Neutrophil (primary cell): ENCODE data around the gene EGFL8.
"Not testable (repeated sequence)": the region's sequence is repeated elsewhere in the genome, so short reads cannot be mapped to it uniquely, and the experiment has no call there.

Experiments
- H3K27ac ChIP-seq: fragments of 200-600 bp; sonication (generic); 2 replicates; pipeline ENCODE4 v1.5.1; 2016; ENCODE audit warnings: mild to moderate bottlenecking, moderate library complexity
- H3K27me3 ChIP-seq: fragments of 200-600 bp; sonication (generic); 2 replicates; pipeline ENCODE4 v1.6.0; 2016; ENCODE audit warnings: mild to moderate bottlenecking
- H3K36me3 ChIP-seq: fragments of 200-600 bp; sonication (generic); 2 replicates; pipeline ENCODE4 v1.5.1; 2017
- H3K4me1 ChIP-seq, 2 experiments: fragments of 200-600 bp in 1 of 2; sonication (generic) in 1 of 2; 1 replicate in 1 of 2; 2 replicates in 1 of 2; pipeline versions ENCODE4 v1.5.1 to v1.6.1; 2013 to 2016; ENCODE audit warnings: low read depth in 1 of 2, low read length in 1 of 2, mild to moderate bottlenecking in 1 of 2, moderate library complexity in 1 of 2; ENCODE audit not compliant: control insufficient read depth in 1 of 2, insufficient read depth in 1 of 2
- H3K4me3 ChIP-seq, 2 experiments: fragments of 200-600 bp in 1 of 2; sonication (generic) in 1 of 2; 1 replicate in 1 of 2; 2 replicates in 1 of 2; pipeline ENCODE4 v1.5.1; 2013 to 2016; ENCODE audit warnings: low read depth in 1 of 2, low read length in 1 of 2, mild to moderate bottlenecking in 1 of 2, moderate library complexity in 1 of 2
- H3K9me3 ChIP-seq: fragments of 200-600 bp; sonication (generic); 2 replicates; pipeline ENCODE4 v1.5.1; 2016
- CTCF ChIP-seq: fragments of 200-600 bp; sonication (generic); IDR thresholded peaks from 2 replicates; pipeline ENCODE4 v1.5.1; 2016; ENCODE audit warnings: antibody characterized with exemption

EGFL8 gene

GRCh38 chr6:32210191-32210601 is 45.8 kb downstream of the EGFL8 start:
- Histone ChIP-seq H3K36me3 (no peaks in the 10 kb centered on the region), H3K9me3 (no peaks in the 10 kb centered on the region), H3K4me3 (no peak overlapping the region), H3K4me1 (no peaks in the 10 kb centered on the region), H3K27me3 (peaks cover 7% of the 10 kb centered on the region), H3K27ac (no peak overlapping the region)
- TF ChIP-seq CTCF: no peak

- not testable (repeated sequence) for H3K27ac ChIP-seq, H3K27me3 ChIP-seq, H3K4me1 ChIP-seq, H3K36me3 ChIP-seq, H3K9me3 ChIP-seq, H3K4me3 ChIP-seq
Observed at GRCh38 chr6:32211432-32211831, 47.0 kb downstream of the EGFL8 start.

DNA sequence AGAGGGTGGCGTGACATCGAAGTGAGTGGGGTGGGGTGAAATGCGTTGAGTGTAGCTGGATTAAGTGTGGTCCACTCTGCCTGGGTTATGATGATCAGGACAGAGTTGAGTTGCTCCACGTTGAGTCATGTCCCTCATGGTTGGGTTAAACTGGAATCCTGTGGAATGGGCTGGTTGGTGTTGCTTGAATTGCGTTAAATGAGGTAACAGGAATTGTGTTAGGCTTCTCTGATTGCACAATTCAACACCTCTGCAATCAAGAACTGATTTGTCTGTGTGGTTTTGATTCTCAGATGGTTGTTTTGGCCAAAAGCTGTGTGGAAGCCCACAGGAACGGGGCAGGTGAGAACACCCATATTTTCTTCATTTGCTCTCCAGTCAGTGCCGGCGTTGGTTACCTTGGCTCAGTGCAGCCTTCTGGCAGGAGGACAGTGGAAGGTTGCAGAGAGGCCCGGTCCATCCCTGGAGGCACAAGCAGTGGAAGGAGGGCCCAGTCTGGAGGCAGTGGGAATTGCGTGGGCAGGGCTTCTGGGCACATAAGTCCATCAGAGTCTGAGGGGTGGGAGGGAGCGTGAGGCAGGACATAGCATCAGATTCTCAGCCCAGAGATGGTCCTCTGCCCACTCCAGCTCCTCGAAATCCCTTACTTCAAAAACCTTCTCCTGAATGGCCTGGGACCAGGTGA is 47.8 kb downstream of the EGFL8 start:
- H3K36me3 ChIP-seq: no peaks in the 10 kb centered on the region
- no peaks in the 10 kb centered on the region for H3K9me3 ChIP-seq
- no peaks in the 10 kb centered on the region for H3K27me3 ChIP-seq
- no peak overlapping the region for H3K4me3 ChIP-seq
- H3K4me1 ChIP-seq: no peaks in the 10 kb centered on the region
- H3K27ac ChIP-seq: no peak overlapping the region
- TF ChIP-seq CTCF: no peak

DNA sequence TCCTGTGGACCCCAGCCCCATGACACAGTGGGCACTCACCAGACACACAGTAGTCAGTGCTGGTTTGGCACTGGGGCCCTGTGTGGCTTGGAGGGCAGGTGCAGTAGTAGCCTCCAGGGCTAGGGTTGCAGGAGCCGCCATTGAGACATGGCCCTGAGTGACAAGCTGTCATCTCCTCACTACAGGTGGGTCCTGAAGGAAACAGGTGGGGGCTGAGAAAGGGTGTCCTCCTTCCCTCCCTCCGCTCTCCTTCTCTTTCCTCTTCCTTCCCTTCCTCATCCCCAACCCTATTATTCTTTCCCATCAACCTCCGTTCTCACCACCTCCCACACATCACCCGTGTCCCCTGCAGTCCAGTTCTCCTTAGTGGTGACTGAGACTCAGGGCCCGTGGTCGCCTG is 49.3 kb downstream of the EGFL8 start:
- Histone ChIP-seq H3K27me3 (no peaks in the 10 kb centered on the region), H3K9me3 (no peaks in the 10 kb centered on the region), H3K27ac (no peak overlapping the region), H3K4me3 (no peak overlapping the region), H3K36me3 (no peaks in the 10 kb centered on the region), H3K4me1 (no peaks in the 10 kb centered on the region)
- no peak for TF ChIP-seq CTCF

DNA sequence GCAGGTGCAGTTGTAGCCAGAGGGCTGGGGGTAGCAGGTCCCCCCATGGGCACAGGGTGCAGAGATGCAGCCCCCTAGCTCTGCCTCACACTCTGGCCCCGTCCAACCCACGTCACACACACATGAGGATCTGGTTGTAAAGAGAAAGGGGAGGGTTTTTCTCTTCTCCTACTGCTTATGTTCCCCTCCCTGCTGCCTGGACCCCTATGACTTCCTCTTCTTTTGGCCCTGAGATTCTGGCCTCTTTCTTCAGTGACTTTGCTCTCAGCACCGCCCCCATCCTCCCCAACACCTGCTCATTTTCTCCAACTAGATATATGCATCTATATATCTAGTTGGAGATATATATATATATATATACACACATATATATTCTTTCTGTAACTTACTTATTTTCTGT is 49.7 kb downstream of the EGFL8 start:
- Histone ChIP-seq H3K9me3 (no peaks in the 10 kb centered on the region), H3K27ac (no peak overlapping the region), H3K36me3 (no peaks in the 10 kb centered on the region), H3K27me3 (no peaks in the 10 kb centered on the region), H3K4me3 (no peak overlapping the region), H3K4me1 (no peaks in the 10 kb centered on the region)
- TF ChIP-seq CTCF: no peak

GRCh38 chr6:32215617-32216016 is 51.2 kb downstream of the EGFL8 start:
- H3K27ac ChIP-seq: no peak overlapping the region
- TF ChIP-seq CTCF: no peak
- no peaks in the 10 kb centered on the region for H3K4me1 ChIP-seq
- H3K9me3 ChIP-seq: no peaks in the 10 kb centered on the region
- H3K27me3 ChIP-seq: no peaks in the 10 kb centered on the region
- H3K4me3 ChIP-seq: no peak overlapping the region
- no peaks in the 10 kb centered on the region for H3K36me3 ChIP-seq
